B cell (primary cell): ENCODE measurements around the gene EPHB1. TPM values are rescaled to one million over a fixed set of nuclear protein-coding genes. Genes with fewer than 3 reads are reported as not detected.

Experiments
- ATAC-seq: fragments of 200-7000 bp; cut with Tn5 transposase; one replicate; pipeline ENCODE4 v1.10.0; 2021; ENCODE audit warnings: low read depth, mild to moderate bottlenecking, moderate number of reproducible peaks, moderate library complexity
- CTCF ChIA-PET: fragments of 350-600 bp; sonication (Branson Sonifier 250); formaldehyde crosslinking; loops from one replicate; lab custom pipeline; 2021; ENCODE audit warnings: antibody characterized with exemption, inconsistent platforms; lab: Charles Lee
- POLR2A ChIA-PET: fragments of 350-600 bp; sonication (Branson Sonifier 250); formaldehyde crosslinking; loops from one replicate; lab custom pipeline; 2021; ENCODE audit warnings: antibody characterized with exemption; lab: Charles Lee
- DNase-seq: peaks from one replicate; pipeline ENCODE4 v3.0.0; 2013
- H2AFZ ChIP-seq: 2 replicates; pipeline ENCODE4 v1.6.1; 2012; ENCODE audit warnings: mild to moderate bottlenecking, low read depth, low read length; ENCODE audit not compliant: insufficient read depth, poor library complexity, severe bottlenecking
- H3K27ac ChIP-seq, 2 donors: 1 replicate in 1 of 2; 2 replicates in 1 of 2; pipeline ENCODE4 v1.5.1; 2012 to 2013; ENCODE audit warnings: low read length in 2 of 2, mild to moderate bottlenecking in 2 of 2, moderate library complexity in 1 of 2
- H3K27me3 ChIP-seq, 4 experiments: fragments of 200-600 bp in 1 of 4; sonication (generic) in 1 of 4; replicated peaks in 1 of 4; 1 replicate in 2 of 4; 2 replicates in 2 of 4; pipeline versions ENCODE4 v1.6.1 to v1.7.0; 2013 to 2016; ENCODE audit warnings: low read length in 3 of 4, mild to moderate bottlenecking in 2 of 4, mixed read lengths in 1 of 4, moderate library complexity in 1 of 4; ENCODE audit not compliant: insufficient read depth in 4 of 4, control insufficient read depth in 3 of 4; ENCODE audit errors: control extremely low read depth in 1 of 4
- H3K36me3 ChIP-seq, 2 experiments: replicated peaks in 1 of 2; 1 replicate in 1 of 2; 2 replicates in 1 of 2; pipeline versions ENCODE4 v1.6.1 to v1.7.1; 2013; ENCODE audit warnings: low read length in 1 of 2; ENCODE audit not compliant: insufficient read depth in 2 of 2, control insufficient read depth in 1 of 2; ENCODE audit errors: control extremely low read depth in 1 of 2, extremely low read depth in 1 of 2
- H3K4me1 ChIP-seq, 2 donors: fragments of 200-600 bp in 1 of 2; sonication (generic) in 1 of 2; 1 replicate in 1 of 2; 2 replicates in 1 of 2; pipeline versions ENCODE4 v1.5.1 to v1.6.1; 2013 to 2017; ENCODE audit warnings: low read length in 2 of 2; ENCODE audit not compliant: control insufficient read depth in 2 of 2, insufficient read depth in 2 of 2
- H3K4me2 ChIP-seq: replicated peaks from 2 replicates; pipeline ENCODE3; 2012; ENCODE audit warnings: mild to moderate bottlenecking, low read depth, low read length; ENCODE audit not compliant: poor library complexity, severe bottlenecking
- H3K4me3 ChIP-seq, 5 experiments: fragments of 200-600 bp in 1 of 5; sonication (generic) in 1 of 5; 1 replicate in 3 of 5; 2 replicates in 2 of 5; pipeline versions ENCODE4 v1.5.1 to v1.7.0; 2011 to 2016; ENCODE audit warnings: low read length in 4 of 5, mild to moderate bottlenecking in 4 of 5, low read depth in 2 of 5, control low read depth in 1 of 5, moderate library complexity in 1 of 5; ENCODE audit not compliant: insufficient read depth in 1 of 5; ENCODE audit errors: control extremely low read depth in 1 of 5, extremely low read depth in 1 of 5
- H3K79me2 ChIP-seq: fragments of 200-600 bp; sonication (generic); one replicate; pipeline ENCODE4 v1.6.0; 2016; ENCODE audit warnings: low read length; ENCODE audit not compliant: control insufficient read depth, insufficient read depth
- H3K9ac ChIP-seq: fragments of 200-600 bp; sonication (generic); 2 replicates; pipeline ENCODE4 v1.6.1; 2017; ENCODE audit warnings: mild to moderate bottlenecking, low read length, moderate library complexity
- H3K9me3 ChIP-seq, 3 donors: one replicate each; pipeline versions ENCODE4 v1.6.1 to v1.7.1; 2013; ENCODE audit warnings: low read length in 2 of 3; ENCODE audit not compliant: control insufficient read depth in 2 of 3, insufficient read depth in 1 of 3; ENCODE audit errors: control extremely low read depth in 1 of 3
- H4K20me1 ChIP-seq: 2 replicates; pipeline ENCODE4 v1.6.0; 2012; ENCODE audit warnings: mild to moderate bottlenecking, low read length; ENCODE audit not compliant: insufficient read depth, control insufficient read depth, poor library complexity, severe bottlenecking
- H3K27ac Mint-ChIP-seq: one replicate; pipeline ENCODE4 v1.8.0; 2021; ENCODE audit warnings: mixed read lengths
- H3K27me3 Mint-ChIP-seq: one replicate; pipeline ENCODE4 v1.8.0; 2021; ENCODE audit warnings: mixed read lengths
- H3K4me1 Mint-ChIP-seq: one replicate; pipeline ENCODE4 v1.8.0; 2021; ENCODE audit warnings: mixed read lengths
- H3K4me3 Mint-ChIP-seq: one replicate; pipeline ENCODE4 v1.8.0; 2021; ENCODE audit warnings: mixed read lengths
- H3K9me3 Mint-ChIP-seq: one replicate; pipeline ENCODE4 v1.8.0; 2022; ENCODE audit warnings: mixed read lengths; ENCODE audit not compliant: insufficient read depth
- CTCF ChIP-seq: fragments of 200-600 bp; IDR thresholded peaks from one replicate; pipeline ENCODE4 v1.8.0; 2022; ENCODE audit warnings: antibody characterized with exemption, mild to moderate bottlenecking
- EZH2 ChIP-seq: IDR thresholded peaks from 2 replicates; pipeline ENCODE4 v1.6.1; 2012; ENCODE audit warnings: borderline replicate concordance, low read depth, mild to moderate bottlenecking, moderate library complexity, low read length; ENCODE audit not compliant: insufficient read depth, poor library complexity, severe bottlenecking
- WGBS: methylation state at CpG from one replicate; pipeline ENCODE4 v1.1.5; 2013; ENCODE audit warnings: missing lambda C conversion rate; ENCODE audit not compliant: insufficient coverage; 5-methylcytosine and 5-hydroxymethylcytosine counted together
- intact Hi-C: fragments of 100-400 bp; cut with micrococcal nuclease; formaldehyde crosslinking; loops from one replicate; pipeline ENCODE4 v1.10.0; 2022
- polyA plus RNA-seq: library from polyadenylated mRNA; depleted of rRNA; stranded (reverse); fragments of >200 nt; gene quantifications from 2 replicates; pipeline ENCODE4 v1.2.3, GENCODE V29; 2012
- total RNA-seq, 2 donors: library from RNA; stranded (reverse); fragments of 120-200 nt in 1 of 2; gene quantifications; 1 replicate in 1 of 2; 2 replicates in 1 of 2; pipeline versions ENCODE4 v1.2.3 to v1.2.4, GENCODE V29; 2013 to 2022

Gene EPHB1
- total and polyA plus RNA-seq, 2 donors (not counting 1 experiment from before 2014, with no cell fraction given), result 0.01 TPM; not detected in 1

GRCh38 chr3:135018149-135018923 lies 223.3 kb downstream of the EPHB1 start:
- Histone ChIP-seq H3K9me3 (no peaks in the 10 kb centered on the region), H3K27me3 (no peaks in the 10 kb centered on the region), H2AFZ (no peak overlapping the region), H4K20me1 (no peaks in the 10 kb centered on the region), H3K27ac (no peak overlapping the region), H3K79me2 (no peaks in the 10 kb centered on the region), H3K36me3 (no peaks in the 10 kb centered on the region), H3K4me2 (no peak overlapping the region), H3K4me3 (no peak overlapping the region), H3K4me1 (no peaks in the 10 kb centered on the region), H3K9ac (no peak overlapping the region)
- no peak for ATAC-seq
- ChIA-PET CTCF (no interaction called here), POLR2A (no interaction called here)
- TF ChIP-seq CTCF (no peak), EZH2 (no peak)
- no peaks in the 10 kb centered on the region for H3K4me1 Mint-ChIP-seq
- H3K9me3 Mint-ChIP-seq, result no peaks in the 10 kb centered on the region
- intact Hi-C loops, result no loop called here
- WGBS, result 88% methylated on average over 5 of the region's 7 CpGs
- no peak for DNase-seq
- H3K4me3 Mint-ChIP-seq, result no peak overlapping the region
- no peak overlapping the region for H3K27ac Mint-ChIP-seq
- no peaks in the 10 kb centered on the region for H3K27me3 Mint-ChIP-seq

GRCh38 chr3:135020181-135020580 lies 225.1 kb downstream of the EPHB1 start:
- no peaks in the 10 kb centered on the region for H3K36me3 ChIP-seq
- H3K27ac ChIP-seq, result no peak overlapping the region
- H3K9me3 ChIP-seq, result no peaks in the 10 kb centered on the region
- no peaks in the 10 kb centered on the region for H3K4me1 ChIP-seq
- no peak for ATAC-seq
- intact Hi-C loops, result no loop called here
- H3K9ac ChIP-seq, result no peak overlapping the region
- Mint-ChIP-seq H3K27me3 (no peaks in the 10 kb centered on the region), H3K27ac (no peak overlapping the region), H3K4me3 (no peak overlapping the region), H3K9me3 (no peaks in the 10 kb centered on the region), H3K4me1 (no peaks in the 10 kb centered on the region)
- no peak overlapping the region for H3K4me2 ChIP-seq
- ChIA-PET POLR2A (no interaction called here), CTCF (no interaction called here)
- WGBS, result no CpG with 5 or more reads among the region's 3 CpGs
- H3K27me3 ChIP-seq, result no peaks in the 10 kb centered on the region
- no peaks in the 10 kb centered on the region for H4K20me1 ChIP-seq
- H3K79me2 ChIP-seq, result no peaks in the 10 kb centered on the region
- DNase-seq, result no peak
- TF ChIP-seq EZH2, result no peak
- no peak for TF ChIP-seq CTCF
- H2AFZ ChIP-seq, result no peak overlapping the region
- no peak overlapping the region for H3K4me3 ChIP-seq
